ENCODE results near the gene TEX55.
"Not testable (repeated sequence)": the region's sequence is repeated elsewhere in the genome, so short reads cannot be mapped to it uniquely, and the experiment has no call there.

The TEX55 gene

DNA sequence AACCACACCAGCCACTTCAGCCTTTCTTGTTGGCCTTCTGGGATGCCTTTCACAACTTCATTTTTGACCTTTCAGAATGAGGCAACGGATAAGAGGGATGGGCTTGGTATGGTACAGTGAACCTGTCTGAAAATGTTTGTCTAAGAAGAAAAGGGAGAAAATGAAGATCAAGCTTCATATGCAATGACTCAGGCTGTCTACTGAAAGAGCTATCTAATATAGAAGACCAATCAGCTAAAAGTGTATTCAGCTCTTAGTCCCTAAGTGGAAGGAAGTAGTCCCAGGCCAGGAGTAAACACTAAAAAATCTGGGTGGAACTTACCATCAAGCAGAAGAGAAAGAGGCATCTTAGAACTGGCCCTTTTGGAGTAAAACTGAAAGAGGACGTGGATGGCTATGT lies 15.3 kb downstream of the TEX55 start:
- DNase-seq: no peak

DNA sequence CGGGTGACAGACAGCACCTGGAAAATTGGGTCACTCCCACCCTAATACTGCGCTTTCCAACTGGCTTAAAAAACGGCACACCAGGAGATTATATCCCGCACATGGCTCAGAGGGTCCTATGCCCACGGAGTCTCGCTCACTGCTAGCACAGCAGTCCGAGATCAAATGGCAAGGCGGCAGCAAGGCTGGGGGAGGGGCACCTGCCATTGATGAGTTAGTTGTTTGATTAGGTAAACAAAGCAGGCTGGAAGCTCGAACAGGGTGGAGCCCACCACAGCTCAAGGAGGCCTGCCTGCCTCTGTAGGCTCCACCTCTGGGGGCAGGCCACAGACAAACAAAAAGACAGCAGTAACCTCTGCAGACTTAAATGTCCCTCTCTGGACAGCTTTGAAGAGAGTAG lies 18.8 kb downstream of the TEX55 start:
- not testable (repeated sequence) for DNase-seq

DNA sequence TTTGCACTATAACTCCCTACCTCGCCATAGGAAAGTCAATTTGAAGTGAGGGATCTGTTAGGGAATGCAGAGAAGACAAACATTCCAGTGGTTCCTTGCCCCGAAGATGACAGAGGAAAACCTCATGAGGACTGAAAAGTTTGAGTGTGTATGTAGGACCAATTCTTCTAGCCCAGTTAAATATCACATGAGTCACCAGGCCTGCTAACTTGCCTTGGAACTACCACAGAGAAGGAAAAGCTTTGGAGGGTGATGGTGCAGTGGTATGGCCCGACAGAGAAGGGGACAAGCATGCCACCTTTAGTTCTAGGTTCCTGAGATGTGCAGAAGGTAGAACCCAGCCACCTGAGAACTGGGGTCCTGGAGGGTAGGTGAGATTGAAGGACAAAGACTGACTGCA lies 24.9 kb downstream of the TEX55 start:
- DNase-seq: no peak

DNA sequence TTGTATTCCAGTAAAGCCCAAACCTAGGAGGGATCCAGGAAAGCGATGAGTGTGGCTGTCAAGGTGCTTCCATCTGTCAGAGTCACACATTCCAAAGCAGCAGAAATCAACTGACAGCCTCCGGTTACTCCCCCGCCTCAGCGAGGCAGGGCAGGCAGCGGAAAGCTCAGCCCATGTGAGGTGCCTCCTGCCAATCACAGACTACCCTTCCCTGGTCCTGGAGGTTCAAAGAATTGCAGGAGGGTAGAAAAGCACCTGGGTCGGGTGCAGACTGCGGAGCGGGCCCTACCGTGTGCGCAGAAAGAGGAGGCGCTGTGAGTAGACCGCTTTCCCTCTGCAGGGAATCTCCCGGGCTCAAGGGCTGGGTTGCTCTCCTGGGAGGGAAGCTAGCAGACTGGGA lies 27.4 kb downstream of the TEX55 start, which contains the start of gene UPK1B:
Gene UPK1B (plus strand): TSS at position 274 of the 400 bp plus-strand sequence. CDS start 13,144 bp downstream, outside the sequence.
- no peak for DNase-seq

DNA sequence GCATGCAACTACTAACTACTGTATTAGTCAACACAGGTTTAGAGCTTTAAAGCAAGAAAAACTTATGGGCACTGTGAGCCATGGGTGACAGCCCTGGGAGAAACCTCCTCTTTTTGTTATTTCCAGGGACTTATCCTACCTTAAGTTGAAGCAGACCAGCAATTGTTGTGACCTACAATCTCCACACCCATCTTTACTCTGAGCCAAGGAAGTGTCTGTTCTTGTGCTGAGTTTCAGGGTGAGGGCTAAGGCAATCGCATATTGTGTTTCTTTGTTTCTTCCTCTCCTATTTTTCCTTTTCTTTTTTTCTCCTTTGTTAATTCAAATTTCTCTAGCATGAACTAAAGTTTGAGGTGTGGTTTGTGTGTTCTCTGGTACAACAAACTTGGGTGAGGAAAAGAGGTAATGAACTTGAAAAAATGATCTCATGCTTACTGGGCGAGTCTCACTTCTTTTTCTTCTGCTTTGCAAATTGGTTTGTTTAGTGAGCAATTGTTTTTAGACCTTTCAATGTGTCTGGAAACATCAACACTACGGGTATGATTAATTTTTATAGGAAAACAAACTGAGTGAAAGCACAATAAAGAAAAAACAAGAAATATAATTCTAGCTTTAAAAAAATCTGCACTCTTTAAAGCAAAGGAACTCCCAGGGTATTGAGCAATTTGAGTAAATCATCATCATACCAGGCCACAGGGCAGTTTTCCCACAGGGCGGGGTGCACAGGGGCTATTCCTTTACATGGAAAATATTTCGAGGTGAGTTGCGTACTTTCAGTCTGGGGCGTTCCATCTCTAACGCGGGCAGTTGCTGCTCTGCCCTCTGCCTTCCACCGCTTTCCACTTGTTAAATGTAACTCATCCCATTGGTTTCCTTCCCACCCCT lies 30.1 kb downstream of the TEX55 start:
- no peak for DNase-seq

DNA sequence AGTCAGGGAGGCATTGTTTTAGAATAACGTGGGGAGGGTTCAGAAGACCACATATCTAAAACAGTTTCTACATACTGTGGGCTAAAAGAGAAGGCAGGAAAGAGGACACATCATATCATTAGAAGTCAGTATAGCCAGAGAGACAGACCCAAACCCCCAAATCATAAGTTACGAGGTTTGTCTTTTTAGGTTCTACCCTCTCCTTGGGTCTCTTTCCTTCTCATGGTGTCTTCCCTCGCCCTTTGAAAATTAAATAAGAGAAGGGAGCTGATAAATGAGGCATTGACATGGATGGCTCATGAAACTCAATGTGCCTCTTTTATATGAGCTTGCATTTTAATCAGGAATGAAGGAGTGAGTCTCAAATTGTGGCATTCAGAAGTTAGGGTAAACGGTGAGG lies 30.8 kb downstream of the TEX55 start:
- no peak for DNase-seq

DNA sequence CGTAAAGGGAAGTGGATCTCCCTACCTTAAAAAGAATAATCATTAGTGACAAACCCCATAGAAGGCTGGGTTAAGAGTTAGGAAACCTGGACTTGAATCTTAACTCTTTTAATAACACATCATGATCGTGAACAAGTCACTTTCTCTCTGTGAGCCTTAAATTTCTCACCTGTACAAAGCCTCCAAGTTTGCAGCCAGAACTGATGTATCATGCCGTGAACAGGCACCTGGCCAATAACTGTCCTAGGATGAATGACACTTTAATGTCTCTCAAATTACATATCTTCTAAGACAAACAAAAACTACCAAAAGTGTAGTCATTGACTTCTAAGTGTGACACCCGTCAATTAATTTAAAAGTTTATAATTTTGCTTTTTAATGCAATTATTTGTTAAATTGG lies 31.4 kb downstream of the TEX55 start:
- DNase-seq: no peak

DNA sequence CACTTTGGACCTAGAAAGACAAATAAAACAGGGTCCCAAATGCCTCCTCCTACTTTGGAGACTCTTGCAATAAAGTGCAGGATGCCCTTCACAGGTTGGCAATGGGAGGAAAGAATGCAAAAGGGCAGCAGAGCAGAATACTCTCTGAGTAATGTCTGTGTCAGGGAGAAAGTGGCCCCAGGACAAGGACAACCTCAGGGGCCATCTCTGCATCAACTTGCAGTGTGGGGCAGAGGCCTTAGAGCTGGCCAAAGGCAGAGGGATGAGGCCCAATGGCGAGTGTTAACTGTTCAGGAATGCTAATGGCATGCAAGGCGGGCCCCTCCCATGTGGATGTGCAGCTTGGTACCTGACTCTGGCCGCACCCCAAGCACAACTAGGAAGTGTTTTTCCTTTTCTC lies 35.8 kb downstream of the TEX55 start:
- DNase-seq: no peak

DNA sequence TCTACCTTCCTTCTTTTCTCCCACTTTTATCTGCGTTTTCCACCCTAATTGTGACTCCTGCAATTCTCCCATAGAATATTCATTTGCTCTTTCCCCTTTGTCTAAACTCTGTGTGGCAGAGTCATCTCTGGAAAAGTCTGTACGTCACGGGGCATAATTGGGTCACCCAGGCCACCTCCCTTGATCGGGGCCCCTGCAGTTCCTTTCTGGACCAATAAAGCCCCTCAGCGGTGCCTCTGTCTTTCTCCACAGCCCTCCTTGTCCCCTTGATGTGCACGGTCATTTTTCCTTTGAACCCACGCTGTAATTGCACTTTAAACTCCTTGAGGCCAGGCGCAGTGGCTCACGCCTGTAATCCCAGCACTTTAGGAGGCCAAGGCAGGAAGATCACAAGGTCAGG lies 38.1 kb downstream of the TEX55 start:
- no peak for DNase-seq

DNA sequence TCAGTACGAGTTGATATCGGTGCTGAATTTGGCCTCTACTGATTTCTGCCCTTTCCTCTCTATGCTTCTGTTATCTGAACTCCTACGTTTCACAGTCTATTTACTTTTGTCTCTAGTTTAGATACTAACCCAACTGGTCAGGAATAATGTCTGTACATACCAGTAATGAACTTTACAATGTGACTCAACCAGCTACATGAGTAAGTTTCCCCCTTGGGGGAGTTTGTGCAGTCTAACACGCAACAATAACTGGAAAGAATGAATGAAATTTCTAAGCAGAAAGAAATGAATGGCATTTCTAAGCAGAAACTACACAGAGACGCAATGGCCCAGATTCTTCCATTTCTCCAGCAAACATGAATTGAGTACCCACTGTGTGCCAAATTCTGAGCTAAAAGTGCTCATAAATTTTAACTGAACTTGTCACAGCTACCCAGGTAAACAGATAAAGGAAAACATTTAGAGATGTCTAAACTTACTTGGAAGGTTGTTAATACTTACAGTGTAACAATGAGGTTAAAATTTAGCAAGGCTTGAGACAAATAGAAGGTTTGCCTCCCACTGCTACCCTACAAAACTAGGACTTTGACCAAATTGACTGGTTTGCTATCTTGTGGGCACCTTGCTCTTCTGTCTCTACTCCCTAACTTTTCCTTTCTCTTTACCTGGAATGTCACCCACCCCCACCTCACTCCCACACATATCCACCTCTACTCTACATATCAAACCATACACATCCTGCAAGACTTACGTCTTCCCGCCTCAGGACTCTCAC lies 39.0 kb downstream of the TEX55 start:
- DNase-seq: no peak

DNA sequence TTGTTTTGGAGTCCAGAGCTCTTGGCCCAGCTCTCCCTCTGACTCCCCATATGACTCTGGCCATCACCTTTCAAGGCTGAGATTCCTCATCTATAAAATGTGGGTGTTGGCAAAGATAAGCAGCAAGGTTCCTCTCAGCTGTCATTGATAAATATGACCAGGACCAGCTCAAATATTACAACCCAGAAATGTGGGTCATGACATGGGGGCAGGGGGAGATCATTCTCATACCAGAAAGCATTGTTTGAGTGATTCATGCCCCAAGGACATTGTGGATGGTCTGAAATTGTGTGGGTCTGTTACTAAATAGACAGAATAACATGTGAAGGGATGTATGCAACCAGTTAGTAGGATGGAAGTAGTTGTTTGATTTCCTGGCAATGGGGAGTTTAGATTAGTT lies 41.3 kb downstream of the TEX55 start:
- no peak for DNase-seq

DNA sequence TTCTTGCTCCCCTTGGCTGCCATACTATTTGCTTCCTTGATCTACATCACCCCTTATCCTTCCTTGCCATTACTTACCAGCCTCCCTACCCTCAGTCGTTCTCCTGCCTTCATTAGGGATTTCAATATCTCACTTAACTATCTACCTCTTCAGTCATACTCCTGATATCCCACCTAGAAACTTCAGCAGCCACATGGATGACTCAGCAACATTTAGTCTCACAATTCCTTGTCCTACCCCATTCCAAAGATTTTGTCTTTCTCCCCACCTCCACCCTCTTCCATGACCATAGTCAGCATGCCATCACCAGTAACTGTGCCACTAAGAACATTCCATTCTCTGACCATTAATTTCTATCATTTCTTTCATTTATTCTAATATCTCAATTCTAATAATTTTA lies 45.8 kb downstream of the TEX55 start:
- no peak for DNase-seq

DNA sequence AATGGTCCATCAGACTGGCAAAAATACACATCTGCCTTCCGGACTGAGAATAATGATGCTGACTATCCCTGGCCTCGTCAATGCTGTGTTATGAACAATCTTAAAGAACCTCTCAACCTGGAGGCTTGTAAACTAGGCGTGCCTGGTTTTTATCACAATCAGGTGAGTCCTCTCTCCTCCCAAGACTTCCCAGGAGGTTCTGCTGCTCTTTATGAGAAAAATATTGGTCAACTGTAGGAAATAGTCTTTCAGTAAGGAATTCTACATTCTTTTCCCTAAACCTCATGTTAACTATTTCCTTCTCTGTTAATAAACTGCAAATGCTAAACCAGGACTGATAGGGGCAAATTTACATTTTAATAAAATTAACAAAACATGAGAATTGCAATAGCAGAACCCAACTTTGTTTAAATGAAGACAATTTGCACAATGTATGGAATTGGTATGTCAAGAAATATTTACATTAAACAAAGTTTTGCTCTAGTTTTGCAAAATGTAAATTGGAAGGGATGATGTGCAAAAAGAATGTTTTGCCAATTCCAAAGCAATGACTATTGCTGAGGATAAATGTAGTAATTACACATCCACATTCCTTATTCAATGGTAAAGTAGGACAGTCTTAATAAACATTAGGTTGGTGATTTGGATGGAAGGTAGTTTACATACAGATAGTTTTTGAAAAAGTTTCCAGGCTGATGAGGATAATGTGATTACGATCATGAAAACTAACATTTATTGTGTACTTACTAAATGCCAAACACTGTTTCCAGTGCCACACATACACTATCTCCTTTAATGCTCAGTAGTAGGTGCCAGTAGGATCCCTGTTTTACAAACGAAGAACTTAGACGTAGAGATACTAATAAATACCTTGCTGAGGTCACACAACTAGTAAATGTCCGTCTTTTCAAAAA lies 48.5 kb downstream of the TEX55 start:
- DNase-seq: no peak

DNA sequence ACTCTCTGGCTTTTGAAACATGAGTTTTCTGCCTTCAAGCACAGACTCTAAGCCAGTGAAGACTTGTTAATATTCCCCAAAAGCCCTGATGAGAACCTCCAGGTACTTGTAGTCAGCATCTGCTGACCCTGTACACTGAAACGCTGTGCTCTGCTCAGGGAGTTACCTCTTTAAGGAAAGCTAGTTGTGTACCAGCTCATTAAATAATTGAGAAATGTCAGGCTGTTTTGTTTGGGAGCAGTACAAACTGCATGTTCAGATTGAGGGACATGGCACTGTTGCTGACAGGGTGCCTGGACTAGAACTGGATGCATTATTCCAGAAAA lies 49.1 kb downstream of the TEX55 start:
- DNase-seq: no peak

DNA sequence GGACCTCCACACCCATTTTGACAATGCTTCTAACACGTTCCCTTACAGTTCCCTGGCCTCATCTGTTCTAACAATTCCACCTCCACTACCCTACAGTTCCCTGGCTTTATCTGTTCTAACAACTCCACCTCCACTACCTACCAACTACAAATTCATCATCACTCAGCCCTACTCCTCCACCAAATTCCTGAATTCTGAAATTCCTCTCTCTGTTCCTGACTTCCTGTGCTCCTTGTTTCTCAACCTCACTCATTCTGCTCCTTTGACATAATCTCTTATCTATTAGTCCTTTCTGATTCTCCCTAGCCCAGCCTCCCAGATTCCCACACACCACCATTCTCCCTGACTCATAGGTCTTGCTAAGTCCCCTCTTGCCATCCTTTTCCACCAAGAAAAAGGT lies 49.9 kb downstream of the TEX55 start:
- DNase-seq: no peak

Data from bone marrow (tissue), 2 donors.